ENCODE data around the gene CRMP1.
"Not testable (repeated sequence)": the region's sequence is repeated elsewhere in the genome, so short reads cannot be mapped to it uniquely, and the experiment has no call there.

Gene CRMP1

GRCh38 chr4:5822619-5823018, 70.3 kb downstream of the CRMP1 start:
- no peak for DNase-seq (ENCODE audit: low read depth, low spot score)

- no peak for DNase-seq (ENCODE audit: low read depth, low spot score)
Observed at GRCh38 chr4:5821665-5822358, 71.1 kb downstream of the CRMP1 start.

- DNase-seq (ENCODE audit: low read depth, low spot score) = no peak
Observed at GRCh38 chr4:5816851-5817375, 76.0 kb downstream of the CRMP1 start.

GRCh38 chr4:5816101-5816500, 76.8 kb downstream of the CRMP1 start:
- no peak for DNase-seq (ENCODE audit: low read depth, low spot score)

- no peak for DNase-seq (ENCODE audit: low read depth, low spot score)
Observed at GRCh38 chr4:5815641-5816040, 77.2 kb downstream of the CRMP1 start.

- DNase-seq (ENCODE audit: low read depth, low spot score) = no peak
Observed at GRCh38 chr4:5814421-5814820, 78.5 kb downstream of the CRMP1 start.

GRCh38 chr4:5813882-5814255, 79.0 kb downstream of the CRMP1 start:
- DNase-seq (ENCODE audit: low read depth, low spot score) = no peak

- DNase-seq (ENCODE audit: low read depth, low spot score) = no peak
Observed at GRCh38 chr4:5812506-5813229, 80.2 kb downstream of the CRMP1 start.

GRCh38 chr4:5812057-5812456, 80.8 kb downstream of the CRMP1 start:
- not testable (repeated sequence) for DNase-seq (ENCODE audit: low read depth, low spot score)

- no peak for DNase-seq (ENCODE audit: low read depth, low spot score)
Observed at GRCh38 chr4:5810770-5811430, 82.0 kb downstream of the CRMP1 start.

GRCh38 chr4:5810151-5810550, 82.7 kb downstream of the CRMP1 start:
- DNase-seq (ENCODE audit: low read depth, low spot score) = no peak

GRCh38 chr4:5809216-5809776, 83.6 kb downstream of the CRMP1 start:
- no peak for DNase-seq (ENCODE audit: low read depth, low spot score)

GRCh38 chr4:5808081-5808741, 84.7 kb downstream of the CRMP1 start:
- no peak for DNase-seq (ENCODE audit: low read depth, low spot score)

- no peak for DNase-seq (ENCODE audit: low read depth, low spot score)
Observed at GRCh38 chr4:5805270-5805669, 87.6 kb downstream of the CRMP1 start.

GRCh38 chr4:5804656-5805055, 88.2 kb downstream of the CRMP1 start:
- DNase-seq (ENCODE audit: low read depth, low spot score) = no peak

GRCh38 chr4:5802565-5802964, 90.3 kb downstream of the CRMP1 start:
- DNase-seq (ENCODE audit: low read depth, low spot score) = no peak

- no peak for DNase-seq (ENCODE audit: low read depth, low spot score)
Observed at GRCh38 chr4:5801696-5802095, 91.2 kb downstream of the CRMP1 start.

GRCh38 chr4:5800496-5800895, 92.4 kb downstream of the CRMP1 start:
- DNase-seq (ENCODE audit: low read depth, low spot score) = no peak

GRCh38 chr4:5799406-5799805, 93.5 kb downstream of the CRMP1 start:
- no peak for DNase-seq (ENCODE audit: low read depth, low spot score)

- no peak for DNase-seq (ENCODE audit: low read depth, low spot score)
Observed at GRCh38 chr4:5798946-5799345, 93.9 kb downstream of the CRMP1 start.

GRCh38 chr4:5798462-5798861, 94.4 kb downstream of the CRMP1 start:
- no peak for DNase-seq (ENCODE audit: low read depth, low spot score)

GRCh38 chr4:5797866-5798265, 95.0 kb downstream of the CRMP1 start:
- no peak for DNase-seq (ENCODE audit: low read depth, low spot score)

Data from smooth muscle cell of the brain vasculature (primary cell).